22Rv1 (cell line): Measurements from ENCODE around the gene CAPZB.
"Not testable (repeated sequence)": the region's sequence is repeated elsewhere in the genome, so short reads cannot be mapped to it uniquely, and the experiment has no call there.

Source experiments
- H3K27ac ChIP-seq: fragments of 450-650 bp; 2 replicates; pipeline ENCODE4 v1.5.1; 2017
- CTCF ChIP-seq: fragments of 450-650 bp; IDR thresholded peaks from 2 replicates; pipeline ENCODE4 v1.5.1; 2017; ENCODE audit warnings: mild to moderate bottlenecking
- ZFX ChIP-seq: fragments of 450-650 bp; IDR thresholded peaks from 2 replicates; pipeline ENCODE4 v1.6.1; 2017; ENCODE audit warnings: antibody characterized with exemption, borderline replicate concordance

CAPZB gene

DNA sequence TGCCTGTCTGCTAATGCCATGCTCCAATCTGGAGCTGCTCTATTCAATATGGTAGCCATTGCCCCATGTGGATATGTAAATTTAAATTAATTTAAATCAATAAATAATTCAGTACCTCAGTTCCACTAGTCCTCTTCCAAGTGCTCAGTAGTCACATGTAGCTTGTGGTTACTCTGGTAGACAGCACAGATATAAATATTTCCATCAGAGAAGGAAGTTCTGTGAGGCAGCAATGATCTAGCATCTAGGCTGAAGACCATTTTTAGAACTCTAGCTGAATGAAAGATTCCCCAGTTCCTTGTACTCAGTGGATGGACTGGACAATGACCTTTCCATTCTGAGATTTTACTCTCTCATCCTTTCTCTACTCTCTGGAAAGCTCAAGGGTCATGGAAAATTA, 25.8 kb upstream of the CAPZB start:
- H3K27ac ChIP-seq = no peak overlapping the region
- no peak for TF ChIP-seq CTCF

DNA sequence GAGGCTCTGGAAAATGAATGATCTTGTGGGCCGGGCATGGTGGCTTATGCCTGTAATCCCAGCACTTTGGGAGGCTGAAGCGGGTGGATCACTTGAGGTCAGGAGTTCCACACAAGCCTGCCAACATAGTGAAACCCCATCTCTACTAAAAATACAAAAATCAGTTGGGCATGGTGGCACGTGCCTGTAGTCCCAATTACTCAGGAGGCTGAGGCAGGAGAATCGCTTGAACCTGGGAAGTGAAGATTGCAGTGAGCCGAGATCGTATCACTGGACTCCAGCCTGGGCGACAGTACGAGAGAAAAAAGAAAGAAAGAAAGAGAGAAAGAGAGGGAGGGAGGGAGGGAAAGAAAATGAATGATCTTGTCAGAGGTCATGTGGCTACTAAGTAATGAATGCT, 24.3 kb upstream of the CAPZB start:
- H3K27ac ChIP-seq = not testable (repeated sequence)

DNA sequence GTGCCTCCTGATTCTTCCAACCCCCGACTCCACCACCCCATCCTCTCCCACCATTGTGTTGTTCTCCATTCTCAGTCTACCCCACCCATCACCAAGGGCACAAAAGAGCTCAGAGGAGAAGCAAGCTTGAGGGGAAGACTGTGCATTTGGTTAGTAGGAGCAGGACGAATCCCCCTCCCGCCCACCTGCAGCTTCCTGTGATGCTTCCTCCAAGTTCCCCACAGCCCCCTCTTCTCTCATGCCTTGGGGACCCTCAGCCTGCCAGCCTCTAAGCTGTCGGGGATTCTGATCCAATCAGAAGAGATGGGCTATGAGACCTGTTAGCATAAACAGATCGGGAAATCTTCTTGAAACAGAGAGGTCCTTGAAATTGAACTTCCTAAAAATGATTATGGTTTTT, 22.2 kb upstream of the CAPZB start:
- H3K27ac ChIP-seq = no peak overlapping the region
- TF ChIP-seq CTCF (no peak), ZFX (no peak)

DNA sequence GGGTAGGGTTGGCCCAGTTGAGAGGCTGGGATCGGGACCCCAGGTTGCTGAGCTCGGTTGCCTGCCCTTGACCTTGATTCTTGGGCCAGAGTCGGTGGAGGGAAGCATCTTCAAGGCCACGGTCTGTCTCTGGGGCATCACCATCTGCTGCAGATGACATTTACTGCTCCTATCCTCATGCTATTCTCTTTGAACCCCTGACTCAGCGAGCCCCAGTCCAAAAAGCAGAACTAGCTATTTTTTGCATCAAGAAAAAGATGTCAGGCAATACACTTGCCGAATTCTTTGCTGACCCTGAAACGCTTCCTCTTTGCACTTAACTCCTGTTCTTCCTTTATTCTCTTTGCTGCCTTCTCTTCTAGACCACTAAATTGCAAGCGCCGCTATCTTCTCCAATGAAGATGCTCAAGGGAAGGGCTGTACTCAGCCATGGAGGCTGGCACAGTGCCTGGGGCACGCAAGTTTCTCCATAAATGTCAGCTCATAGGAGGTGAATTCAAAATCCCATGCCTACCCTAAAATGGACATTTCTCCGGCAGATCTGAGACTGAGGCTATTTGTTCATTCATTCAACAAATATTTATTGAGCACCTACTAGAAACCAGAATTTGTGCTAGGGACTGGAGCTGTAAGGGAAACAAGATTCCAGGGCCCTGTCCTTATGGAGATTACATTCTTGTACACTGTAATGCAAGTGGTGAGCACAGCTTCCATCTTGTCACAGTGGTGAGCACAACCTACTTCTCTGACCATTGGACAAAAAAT, 20.5 kb upstream of the CAPZB start:
- no peak overlapping the region for H3K27ac ChIP-seq
- TF ChIP-seq ZFX (no peak), CTCF (no peak)

DNA sequence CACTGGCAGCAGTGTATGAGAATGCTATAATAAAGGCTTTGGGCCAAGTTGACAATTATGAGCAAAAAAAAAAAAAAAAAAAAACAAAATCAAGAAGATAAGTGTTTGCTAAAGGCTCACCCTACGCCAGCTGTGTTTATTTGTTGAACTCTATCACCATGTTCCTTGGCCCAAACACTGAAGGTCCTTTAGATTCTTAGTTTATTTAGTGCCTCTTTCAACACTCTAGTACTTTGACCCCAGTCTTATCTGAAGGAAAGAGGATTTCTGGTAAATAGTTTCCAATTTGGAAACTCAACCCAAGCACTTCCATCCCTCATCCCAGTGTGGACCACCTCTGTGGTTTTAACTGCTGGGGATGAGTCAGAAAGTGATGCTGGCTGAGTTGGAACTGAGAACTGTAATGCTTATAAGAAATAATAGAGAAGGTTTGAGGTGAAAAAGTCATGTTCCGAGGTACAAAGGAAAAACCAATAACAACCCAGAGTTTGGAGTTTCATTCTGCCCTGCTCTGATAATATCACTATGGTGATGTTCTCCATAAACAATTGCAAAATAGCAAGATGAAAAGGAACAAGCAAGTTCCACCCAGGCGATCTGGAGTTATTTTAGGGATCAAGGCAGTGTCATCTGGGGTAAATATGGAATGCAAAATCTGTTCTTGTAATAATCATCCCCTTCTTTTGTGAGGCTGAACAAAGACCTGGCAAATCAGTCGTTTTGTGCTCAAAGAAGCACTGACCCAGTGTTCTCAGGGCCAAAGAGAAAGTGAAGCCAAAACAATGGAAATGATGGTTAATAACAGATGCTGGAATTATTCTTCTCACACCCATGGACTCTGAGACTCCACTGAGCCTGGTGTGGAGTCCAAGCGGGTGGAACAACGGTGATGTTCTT, 19.7 kb upstream of the CAPZB start:
- TF ChIP-seq ZFX = no peak
- no peak for TF ChIP-seq CTCF
- H3K27ac ChIP-seq = no peak overlapping the region

- not testable (repeated sequence) for H3K27ac ChIP-seq
Observed at GRCh38 chr1:19502284-19502683, 16.9 kb upstream of the CAPZB start.

- not testable (repeated sequence) for H3K27ac ChIP-seq
Observed at GRCh38 chr1:19499887-19500286, 14.5 kb upstream of the CAPZB start.

- H3K27ac ChIP-seq = not testable (repeated sequence)
Observed at GRCh38 chr1:19497443-19497842, 12.1 kb upstream of the CAPZB start.

GRCh38 chr1:19496527-19496874, 11.2 kb upstream of the CAPZB start:
- TF ChIP-seq CTCF (no peak), ZFX (no peak)
- no peak overlapping the region for H3K27ac ChIP-seq
